HepG2 (cell line): ENCODE data around the gene MCRIP2. TPM values are rescaled to one million over a fixed set of nuclear protein-coding genes. Genes with fewer than 3 reads are reported as not detected.

Source experiments
- CENPT ChIP-seq: sonication (generic); formaldehyde crosslinking; IDR thresholded peaks from 2 replicates; pipeline ENCODE4 v1.8.0; 2022; ENCODE audit warnings: low read depth, mild to moderate bottlenecking, moderate library complexity, missing genetic modification reagents
- ETV6 ChIP-seq: sonication (generic); formaldehyde crosslinking; conservative IDR thresholded peaks from 2 replicates; pipeline ENCODE4 v1.4.0; 2020; ENCODE audit warnings: missing genetic modification reagents
- HMGXB3 ChIP-seq: sonication (generic); formaldehyde crosslinking; IDR thresholded peaks from 2 replicates; pipeline ENCODE4 v1.4.0; 2020; ENCODE audit warnings: missing genetic modification reagents, borderline replicate concordance
- KAT7 ChIP-seq: IDR thresholded peaks from 2 replicates; pipeline ENCODE4 v1.6.1; 2018; ENCODE audit warnings: borderline replicate concordance, missing compliant biosample characterization
- MED1 ChIP-seq: sonication (generic); formaldehyde crosslinking; IDR thresholded peaks from 2 replicates; pipeline ENCODE4 v1.4.0; 2020; ENCODE audit warnings: missing genetic modification reagents
- REXO4 ChIP-seq: sonication (generic); formaldehyde crosslinking; IDR thresholded peaks from 2 replicates; pipeline ENCODE4 v1.8.0; 2022; ENCODE audit warnings: missing genetic modification reagents, mild to moderate bottlenecking, borderline replicate concordance
- SSRP1 ChIP-seq: IDR thresholded peaks from 2 replicates; pipeline ENCODE4 v1.6.1; 2016; ENCODE audit warnings: control low read depth
- ZNF18 ChIP-seq: sonication (generic); formaldehyde crosslinking; IDR thresholded peaks from 2 replicates; pipeline ENCODE4 v1.8.0; 2022; ENCODE audit warnings: mild to moderate bottlenecking, missing genetic modification reagents; ENCODE audit not compliant: insufficient replicate concordance
- ZNF24 ChIP-seq: fragments of 450-650 bp; IDR thresholded peaks from 2 replicates; pipeline ENCODE4 v1.6.1; 2017; ENCODE audit warnings: antibody characterized with exemption, mild to moderate bottlenecking
- ZNF367 ChIP-seq: sonication (generic); formaldehyde crosslinking; IDR thresholded peaks from 2 replicates; pipeline ENCODE4 v1.4.0; 2020; ENCODE audit warnings: missing genetic modification reagents, borderline replicate concordance
- ZNF687 ChIP-seq: sonication (generic); formaldehyde crosslinking; IDR thresholded peaks from 2 replicates; pipeline ENCODE4 v1.5.1; 2020; ENCODE audit warnings: mild to moderate bottlenecking, missing genetic modification reagents, moderate library complexity
- polyA plus RNA-seq, 8 experiments: library from polyadenylated mRNA; depleted of rRNA in 3 of 8; stranded (reverse) in 7 of 8; unstranded in 1 of 8; fragments of >200 nt; fragmentation: Illumina TruSeq in 4 of 8; extraction: Trizol in 4 of 8; gene quantifications; 2 replicates each; pipeline versions ENCODE4 v1.2.1 to v1.2.3, GENCODE V29; 2011 to 2016; ENCODE audit warnings: low read depth in 4 of 8, missing spikeins in 1 of 8, mixed read lengths in 1 of 8; ENCODE audit not compliant: insufficient read depth in 1 of 8
- total RNA-seq, 5 experiments: library from RNA; depleted of rRNA; stranded (reverse); fragments of >200 nt; fragmentation: Illumina TruSeq; extraction: Trizol; gene quantifications; 2 replicates each; pipeline ENCODE4 v1.2.3, GENCODE V29; 2016; ENCODE audit warnings: low read depth in 1 of 5
- TF ChIP-seq, protein P1 (sequence below): sonication (generic); formaldehyde crosslinking; IDR thresholded peaks from 2 replicates; pipeline ENCODE4 v1.5.0; 2020; ENCODE audit warnings: missing genetic modification reagents
- TF ChIP-seq, protein P2 (sequence below): sonication (generic); formaldehyde crosslinking; IDR thresholded peaks from 2 replicates; pipeline ENCODE4 v1.4.0; 2020; ENCODE audit warnings: mild to moderate bottlenecking, missing genetic modification reagents

Gene MCRIP2
- total and polyA plus RNA-seq, 2 of the 13 experiments (the other 11 are each of a cell fraction or from before 2014, with no cell fraction given), result 39.6 to 76.7 TPM

- TF ChIP-seq HMGXB3 (CRISPR knock-in tag) (no peak), MED1 (CRISPR knock-in tag) (peak; percentile 16; the same call in 1 of the 2 replicates), KAT7 (CRISPR knock-in tag) (no peak), ETV6 (CRISPR knock-in tag) (no peak), CENPT (CRISPR knock-in tag) (no peak), ZNF687 (CRISPR knock-in tag) (peak; percentile 5; the same call in 1 of the 2 replicates), ZNF18 (CRISPR knock-in tag) (no peak), SSRP1 (no peak), ZNF24 (no peak), ZNF367 (CRISPR knock-in tag) (no peak), REXO4 (CRISPR knock-in tag) (no peak)
- TF ChIP-seq, protein P1, sequence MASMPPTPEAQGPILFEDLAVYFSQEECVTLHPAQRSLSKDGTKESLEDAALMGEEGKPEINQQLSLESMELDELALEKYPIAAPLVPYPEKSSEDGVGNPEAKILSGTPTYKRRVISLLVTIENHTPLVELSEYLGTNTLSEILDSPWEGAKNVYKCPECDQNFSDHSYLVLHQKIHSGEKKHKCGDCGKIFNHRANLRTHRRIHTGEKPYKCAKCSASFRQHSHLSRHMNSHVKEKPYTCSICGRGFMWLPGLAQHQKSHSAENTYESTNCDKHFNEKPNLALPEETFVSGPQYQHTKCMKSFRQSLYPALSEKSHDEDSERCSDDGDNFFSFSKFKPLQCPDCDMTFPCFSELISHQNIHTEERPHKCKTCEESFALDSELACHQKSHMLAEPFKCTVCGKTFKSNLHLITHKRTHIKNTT (CRISPR knock-in tag), result no peak
- TF ChIP-seq, protein P2, sequence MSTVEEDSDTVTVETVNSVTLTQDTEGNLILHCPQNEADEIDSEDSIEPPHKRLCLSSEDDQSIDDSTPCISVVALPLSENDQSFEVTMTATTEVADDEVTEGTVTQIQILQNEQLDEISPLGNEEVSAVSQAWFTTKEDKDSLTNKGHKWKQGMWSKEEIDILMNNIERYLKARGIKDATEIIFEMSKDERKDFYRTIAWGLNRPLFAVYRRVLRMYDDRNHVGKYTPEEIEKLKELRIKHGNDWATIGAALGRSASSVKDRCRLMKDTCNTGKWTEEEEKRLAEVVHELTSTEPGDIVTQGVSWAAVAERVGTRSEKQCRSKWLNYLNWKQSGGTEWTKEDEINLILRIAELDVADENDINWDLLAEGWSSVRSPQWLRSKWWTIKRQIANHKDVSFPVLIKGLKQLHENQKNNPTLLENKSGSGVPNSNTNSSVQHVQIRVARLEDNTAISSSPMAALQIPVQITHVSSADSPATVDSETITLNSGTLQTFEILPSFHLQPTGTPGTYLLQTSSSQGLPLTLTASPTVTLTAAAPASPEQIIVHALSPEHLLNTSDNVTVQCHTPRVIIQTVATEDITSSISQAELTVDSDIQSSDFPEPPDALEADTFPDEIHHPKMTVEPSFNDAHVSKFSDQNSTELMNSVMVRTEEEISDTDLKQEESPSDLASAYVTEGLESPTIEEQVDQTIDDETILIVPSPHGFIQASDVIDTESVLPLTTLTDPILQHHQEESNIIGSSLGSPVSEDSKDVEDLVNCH (CRISPR knock-in tag), result no peak
Observed at GRCh38 chr16:679814-680624, 38.4 kb downstream of the MCRIP2 start, which contains the start of gene STUB1 (continued).
